DND-41 (cell line): ENCODE data around the gene C3orf70.

Experiments used
- ATAC-seq: fragments of 200-7000 bp; cut with Tn5 transposase; 3 replicates; pipeline ENCODE4 v1.9.1; 2021; ENCODE audit warnings: low read depth; ENCODE audit not compliant: insufficient read depth
- DNase-seq: peaks from one replicate; pipeline ENCODE4 v3.0.0-alpha.2; 2020
- H2AFZ ChIP-seq: 2 replicates; pipeline ENCODE4 v1.6.0; 2012; ENCODE audit warnings: low read depth, low read length
- H3K27ac ChIP-seq: 2 replicates; pipeline ENCODE4 v1.5.1; 2012; ENCODE audit warnings: low read length, inconsistent platforms
- H3K27me3 ChIP-seq: fragments of 200-600 bp; sonication (generic); 2 replicates; pipeline ENCODE4 v1.6.0; 2012; ENCODE audit warnings: low read length, mild to moderate bottlenecking, inconsistent platforms; ENCODE audit not compliant: insufficient read depth, poor library complexity
- H3K36me3 ChIP-seq: 2 replicates; pipeline ENCODE4 v1.5.1; 2012; ENCODE audit warnings: low read length, inconsistent platforms; ENCODE audit not compliant: insufficient read depth
- H3K4me1 ChIP-seq: 2 replicates; pipeline ENCODE4 v1.5.1; 2012; ENCODE audit warnings: mild to moderate bottlenecking, low read length; ENCODE audit not compliant: insufficient read depth
- H3K4me2 ChIP-seq: 2 replicates; pipeline ENCODE4 v1.6.0; 2012; ENCODE audit warnings: mild to moderate bottlenecking, moderate library complexity, low read length, inconsistent platforms; ENCODE audit not compliant: insufficient read depth
- H3K4me3 ChIP-seq, 2 experiments: fragments of 200-600 bp in 1 of 2; shearing (Covaris generic) in 1 of 2; 2 replicates each; pipeline ENCODE4 v1.5.1; 2012 to 2016; ENCODE audit warnings: inconsistent platforms in 2 of 2, low read length in 2 of 2, mild to moderate bottlenecking in 2 of 2, low read depth in 1 of 2, moderate library complexity in 1 of 2
- H3K79me2 ChIP-seq: 2 replicates; pipeline ENCODE4 v1.6.0; 2012; ENCODE audit warnings: low read length, inconsistent platforms; ENCODE audit not compliant: insufficient read depth
- H3K9ac ChIP-seq: 2 replicates; pipeline ENCODE4 v1.6.0; 2012; ENCODE audit warnings: low read depth, mild to moderate bottlenecking, inconsistent platforms, low read length, moderate library complexity
- H3K9me3 ChIP-seq: 2 replicates; pipeline ENCODE4 v1.5.1; 2012; ENCODE audit warnings: low read length, moderate library complexity, mild to moderate bottlenecking, inconsistent platforms; ENCODE audit not compliant: insufficient read depth, severe bottlenecking
- H4K20me1 ChIP-seq: 2 replicates; pipeline ENCODE4 v1.6.0; 2012; ENCODE audit warnings: low read length; ENCODE audit not compliant: insufficient read depth
- EZH2 ChIP-seq: IDR thresholded peaks from 3 replicates; pipeline ENCODE4 v1.6.1; 2012; ENCODE audit warnings: borderline replicate concordance, low read depth, mild to moderate bottlenecking, moderate library complexity, low read length, inconsistent platforms; ENCODE audit not compliant: severe bottlenecking
- TF ChIP-seq, protein P1 (sequence below): IDR thresholded peaks from 2 replicates; pipeline ENCODE4 v1.5.1; 2012; ENCODE audit warnings: borderline replicate concordance, low read length, moderate library complexity, mild to moderate bottlenecking; ENCODE audit not compliant: poor library complexity, severe bottlenecking; ENCODE audit errors: extremely low read depth

Gene C3orf70

DNA sequence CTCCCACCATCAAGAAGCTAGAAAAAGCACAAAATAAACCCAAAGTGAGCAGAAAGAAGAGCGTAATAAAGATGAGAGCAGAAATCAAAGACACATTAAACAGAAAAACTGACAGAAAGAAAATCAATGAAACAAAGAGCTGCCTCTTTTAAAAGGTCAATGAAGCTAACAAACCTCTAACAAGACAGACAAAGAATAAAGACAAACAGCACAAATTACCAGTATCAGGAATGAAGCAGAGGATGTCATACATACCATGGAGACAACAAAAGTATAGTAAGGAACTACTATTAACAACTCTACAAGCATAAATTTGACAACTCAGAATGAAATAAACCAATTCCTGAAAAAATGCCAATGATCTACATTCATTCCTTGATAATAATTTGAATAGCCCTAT, 15.0 kb downstream of the C3orf70 start:
- H3K36me3 ChIP-seq: no peaks in the 10 kb centered on the region
- no peaks in the 10 kb centered on the region for H3K4me1 ChIP-seq
- H3K79me2 ChIP-seq: no peaks in the 10 kb centered on the region
- H3K27ac ChIP-seq: no peak overlapping the region
- TF ChIP-seq, protein P1, sequence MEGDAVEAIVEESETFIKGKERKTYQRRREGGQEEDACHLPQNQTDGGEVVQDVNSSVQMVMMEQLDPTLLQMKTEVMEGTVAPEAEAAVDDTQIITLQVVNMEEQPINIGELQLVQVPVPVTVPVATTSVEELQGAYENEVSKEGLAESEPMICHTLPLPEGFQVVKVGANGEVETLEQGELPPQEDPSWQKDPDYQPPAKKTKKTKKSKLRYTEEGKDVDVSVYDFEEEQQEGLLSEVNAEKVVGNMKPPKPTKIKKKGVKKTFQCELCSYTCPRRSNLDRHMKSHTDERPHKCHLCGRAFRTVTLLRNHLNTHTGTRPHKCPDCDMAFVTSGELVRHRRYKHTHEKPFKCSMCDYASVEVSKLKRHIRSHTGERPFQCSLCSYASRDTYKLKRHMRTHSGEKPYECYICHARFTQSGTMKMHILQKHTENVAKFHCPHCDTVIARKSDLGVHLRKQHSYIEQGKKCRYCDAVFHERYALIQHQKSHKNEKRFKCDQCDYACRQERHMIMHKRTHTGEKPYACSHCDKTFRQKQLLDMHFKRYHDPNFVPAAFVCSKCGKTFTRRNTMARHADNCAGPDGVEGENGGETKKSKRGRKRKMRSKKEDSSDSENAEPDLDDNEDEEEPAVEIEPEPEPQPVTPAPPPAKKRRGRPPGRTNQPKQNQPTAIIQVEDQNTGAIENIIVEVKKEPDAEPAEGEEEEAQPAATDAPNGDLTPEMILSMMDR: no peak
- no peak for TF ChIP-seq EZH2
- no peak overlapping the region for H2AFZ ChIP-seq
- no peaks in the 10 kb centered on the region for H3K9me3 ChIP-seq
- ATAC-seq (no peak), DNase-seq (no peak)
- no peaks in the 10 kb centered on the region for H4K20me1 ChIP-seq
- no peak overlapping the region for H3K4me3 ChIP-seq
- H3K4me2 ChIP-seq: no peak overlapping the region
- no peak overlapping the region for H3K9ac ChIP-seq
- no peaks in the 10 kb centered on the region for H3K27me3 ChIP-seq

DNA sequence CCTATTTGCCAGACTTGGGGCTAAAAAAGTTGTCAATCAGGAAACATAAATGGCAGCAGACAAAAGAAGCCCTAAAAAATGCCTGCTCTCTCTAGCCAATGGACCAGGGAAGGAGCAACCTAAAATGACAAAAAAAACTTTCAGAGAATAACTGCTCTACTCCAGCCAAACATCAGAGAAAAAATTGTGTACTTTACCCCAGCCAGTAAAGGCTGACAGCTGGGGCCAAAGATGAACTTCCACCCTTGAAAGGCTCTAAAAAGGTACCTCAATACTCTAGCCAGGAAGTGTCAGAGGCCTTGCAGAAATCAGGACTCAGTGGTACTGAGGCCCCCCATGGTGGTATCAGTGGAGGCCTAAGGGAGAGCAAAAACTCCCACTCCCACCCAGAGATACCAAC, 18.4 kb downstream of the C3orf70 start:
- no peak overlapping the region for H3K4me3 ChIP-seq
- no peaks in the 10 kb centered on the region for H4K20me1 ChIP-seq
- H3K4me2 ChIP-seq: no peak overlapping the region
- TF ChIP-seq, protein P1: no peak
- no peaks in the 10 kb centered on the region for H3K27me3 ChIP-seq
- H3K79me2 ChIP-seq: no peaks in the 10 kb centered on the region
- no peak overlapping the region for H2AFZ ChIP-seq
- no peak for DNase-seq
- no peaks in the 10 kb centered on the region for H3K4me1 ChIP-seq
- no peak for ATAC-seq
- no peaks in the 10 kb centered on the region for H3K9me3 ChIP-seq
- no peak overlapping the region for H3K9ac ChIP-seq
- no peak overlapping the region for H3K27ac ChIP-seq
- H3K36me3 ChIP-seq: no peaks in the 10 kb centered on the region

DNA sequence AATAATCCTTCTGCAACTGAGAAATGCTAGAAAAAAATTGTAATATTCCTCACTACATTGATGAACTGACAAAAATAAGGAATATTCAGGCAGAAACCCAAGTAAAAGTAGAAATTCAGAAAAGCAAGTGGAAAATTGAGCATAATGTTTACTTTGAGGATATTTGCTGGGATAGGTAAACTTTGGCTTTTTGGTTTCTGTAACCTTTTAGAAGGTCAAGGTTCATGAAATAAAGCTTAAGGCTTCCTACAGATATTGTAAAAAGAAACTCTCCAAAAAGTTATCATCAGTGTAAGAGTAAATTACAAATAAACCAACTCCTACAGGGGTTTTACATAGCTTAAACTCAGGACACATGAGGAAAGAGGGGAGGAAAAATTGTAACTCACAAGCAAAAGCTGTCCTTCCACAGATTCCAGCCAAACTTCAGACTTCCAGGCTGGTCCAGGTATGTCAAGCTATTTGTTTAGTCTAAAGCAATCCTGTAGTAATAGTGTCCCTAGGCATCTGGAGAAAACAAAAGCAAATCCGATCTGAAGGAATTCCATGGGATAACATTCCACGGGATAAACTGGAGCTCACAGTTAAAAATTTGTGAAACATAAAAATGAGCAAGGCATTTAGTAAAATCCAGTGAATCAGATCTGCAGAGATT, 21.1 kb downstream of the C3orf70 start:
- Histone ChIP-seq H3K4me3 (no peak overlapping the region), H4K20me1 (no peaks in the 10 kb centered on the region), H2AFZ (no peak overlapping the region), H3K79me2 (no peaks in the 10 kb centered on the region), H3K9ac (no peak overlapping the region), H3K36me3 (no peaks in the 10 kb centered on the region), H3K27me3 (no peaks in the 10 kb centered on the region), H3K27ac (no peak overlapping the region), H3K9me3 (no peaks in the 10 kb centered on the region), H3K4me1 (no peaks in the 10 kb centered on the region), H3K4me2 (no peak overlapping the region)
- no peak for ATAC-seq
- no peak for DNase-seq
- TF ChIP-seq, protein P1: no peak
- no peak for TF ChIP-seq EZH2

DNA sequence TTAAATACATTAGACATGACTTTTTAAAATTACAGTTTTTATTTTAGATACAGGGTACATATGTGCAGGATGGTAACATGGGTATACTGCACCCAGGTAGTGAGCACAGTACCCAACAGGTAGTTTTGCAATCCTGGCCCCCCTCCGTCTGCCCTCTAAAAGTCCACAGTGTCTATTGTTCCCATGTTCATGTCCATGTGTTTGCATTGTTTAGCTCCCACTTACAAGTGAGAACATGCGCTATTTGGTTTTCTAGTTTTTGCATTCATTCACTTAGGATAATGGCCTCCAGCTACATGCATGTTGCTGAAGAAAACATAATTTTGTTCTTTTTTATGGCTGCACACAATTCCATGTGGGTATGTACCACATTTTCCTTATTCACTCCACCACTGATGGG, 23.8 kb downstream of the C3orf70 start:
- no peaks in the 10 kb centered on the region for H4K20me1 ChIP-seq
- ATAC-seq (no peak), DNase-seq (no peak)
- H2AFZ ChIP-seq: no peak overlapping the region
- no peak overlapping the region for H3K9ac ChIP-seq
- H3K79me2 ChIP-seq: no peaks in the 10 kb centered on the region
- no peaks in the 10 kb centered on the region for H3K4me1 ChIP-seq
- H3K4me2 ChIP-seq: no peak overlapping the region
- H3K9me3 ChIP-seq: no peaks in the 10 kb centered on the region
- no peaks in the 10 kb centered on the region for H3K36me3 ChIP-seq
- H3K27me3 ChIP-seq: no peaks in the 10 kb centered on the region
- no peak overlapping the region for H3K27ac ChIP-seq
- TF ChIP-seq EZH2: no peak
- TF ChIP-seq, protein P1: no peak
- H3K4me3 ChIP-seq: no peak overlapping the region
